SK-N-SH (cell line): ENCODE results near the gene SERF2. TPM values are rescaled to one million over a fixed set of nuclear protein-coding genes. Genes with fewer than 3 reads are reported as not detected.
A peak's percentile ranks its signal among the peaks of the same experiment; 100 is the strongest.

Source experiments
- CTCF ChIA-PET: fragments of 300-600, 350-600 bp; formaldehyde crosslinking; extraction: SDS; loops from one replicate; lab custom pipeline; 2021; lab: Yijun Ruan, JAX
- POLR2A ChIA-PET: fragments of 350-600 bp; sonication (Branson Sonifier 250); formaldehyde crosslinking; extraction: SDS; loops from one replicate; lab custom pipeline; 2020; ENCODE audit warnings: antibody characterized with exemption, inconsistent platforms; lab: Yijun Ruan, JAX
- DNase-seq: peaks from one replicate; pipeline ENCODE4 v3.0.0; 2012
- H2AFZ ChIP-seq: fragments of 200-600 bp; sonication (generic); 2 replicates; pipeline ENCODE4 v1.8.1; 2016; ENCODE audit warnings: antibody characterized with exemption, mild to moderate bottlenecking, low read depth
- H3F3A ChIP-seq: fragments of 200-600 bp; sonication (generic); replicated peaks from 2 replicates; pipeline ENCODE3; 2016; ENCODE audit warnings: antibody characterized with exemption, mild to moderate bottlenecking; ENCODE audit not compliant: insufficient read depth
- H3K27ac ChIP-seq, 2 experiments: fragments of 200-500 bp in 1 of 2; fragments of 200-600 bp in 1 of 2; sonication (Bioruptor generic) in 1 of 2; sonication (generic), shearing (Covaris generic) in 1 of 2; 2 replicates each; pipeline versions ENCODE4 v1.5.1 to v1.6.1; 2014 to 2016; ENCODE audit warnings: low read depth in 2 of 2, inconsistent platforms in 1 of 2, low read length in 1 of 2, mild to moderate bottlenecking in 1 of 2, mixed read lengths in 1 of 2
- H3K27me3 ChIP-seq: fragments of 200-600 bp; sonication (generic), shearing (Covaris generic); 2 replicates; pipeline ENCODE4 v1.6.1; 2016; ENCODE audit warnings: mixed run types; ENCODE audit not compliant: insufficient read depth
- H3K36me3 ChIP-seq, 2 experiments: fragments of 200-500 bp in 1 of 2; fragments of 200-600 bp in 1 of 2; sonication (Bioruptor generic) in 1 of 2; sonication (generic) in 1 of 2; replicated peaks in 1 of 2; 2 replicates each; pipeline versions ENCODE3 to v1.5.1; 2014 to 2016; ENCODE audit warnings: low read length in 1 of 2, mild to moderate bottlenecking in 1 of 2; ENCODE audit not compliant: insufficient read depth in 2 of 2, control insufficient read depth in 1 of 2
- H3K4me1 ChIP-seq, 2 experiments: fragments of 200-500 bp in 1 of 2; fragments of 200-600 bp in 1 of 2; sonication (Bioruptor generic) in 1 of 2; sonication (generic), shearing (Covaris generic) in 1 of 2; 2 replicates each; pipeline versions ENCODE4 v1.5.1 to v1.6.1; 2014 to 2016; ENCODE audit warnings: low read depth in 1 of 2, low read length in 1 of 2, mixed run types in 1 of 2; ENCODE audit not compliant: insufficient read depth in 2 of 2, control insufficient read depth in 1 of 2
- H3K4me2 ChIP-seq: fragments of 200-600 bp; sonication (generic), shearing (Covaris generic); 2 replicates; pipeline ENCODE4 v1.6.1; 2017; ENCODE audit warnings: mixed run types
- H3K4me3 ChIP-seq, 2 experiments: fragments of 200-500 bp in 1 of 2; fragments of 200-600 bp in 1 of 2; sonication (Bioruptor generic) in 1 of 2; sonication (generic), shearing (Covaris generic) in 1 of 2; 2 replicates each; pipeline versions ENCODE4 v1.5.1 to v1.8.1; 2014 to 2016; ENCODE audit warnings: low read depth in 2 of 2, inconsistent platforms in 1 of 2, low read length in 1 of 2, mild to moderate bottlenecking in 1 of 2, mixed read lengths in 1 of 2, moderate library complexity in 1 of 2
- H3K79me2 ChIP-seq: fragments of 200-600 bp; sonication (generic); 2 replicates; pipeline ENCODE4 v1.8.1; 2017; ENCODE audit warnings: mild to moderate bottlenecking; ENCODE audit not compliant: insufficient read depth
- H3K9ac ChIP-seq: fragments of 200-600 bp; sonication (generic); 2 replicates; pipeline ENCODE4 v1.6.1; 2017; ENCODE audit warnings: mixed run types
- H3K9me2 ChIP-seq: fragments of 200-600 bp; sonication (generic); 2 replicates; pipeline ENCODE4 v1.6.1; 2017; ENCODE audit warnings: mixed run types
- H3K9me3 ChIP-seq: fragments of 200-600 bp; sonication (generic); 2 replicates; pipeline ENCODE4 v1.6.1; 2017; ENCODE audit warnings: mixed run types, mild to moderate bottlenecking, moderate library complexity
- H4K20me1 ChIP-seq: fragments of 200-600 bp; sonication (generic); 2 replicates; pipeline ENCODE4 v1.6.1; 2017; ENCODE audit warnings: mild to moderate bottlenecking, mixed run types; ENCODE audit not compliant: insufficient read depth
- EP300 ChIP-seq, 2 experiments: IDR thresholded peaks; 2 replicates each; pipeline versions ENCODE4 v1.4.0 to v1.6.1; 2012; ENCODE audit warnings: borderline replicate concordance in 1 of 2, low read depth in 1 of 2, low read length in 1 of 2
- FOXJ3 ChIP-seq: sonication (generic); formaldehyde crosslinking; IDR thresholded peaks from 2 replicates; pipeline ENCODE4 v1.5.1; 2020; ENCODE audit warnings: mild to moderate bottlenecking, missing genetic modification reagents
- FOXM1 ChIP-seq: IDR thresholded peaks from 2 replicates; pipeline ENCODE4 v1.4.0; 2012; ENCODE audit warnings: low read depth, mild to moderate bottlenecking
- IRF3 ChIP-seq: fragments of 150-350 bp; IDR thresholded peaks from 2 replicates; pipeline ENCODE4 v1.6.1; 2016; ENCODE audit warnings: mild to moderate bottlenecking, low read depth, low read length
- MEF2A ChIP-seq: IDR thresholded peaks from 2 replicates; pipeline ENCODE4 v1.4.0; 2012; ENCODE audit warnings: low read depth, borderline replicate concordance
- MXI1 ChIP-seq: IDR thresholded peaks from 2 replicates; pipeline ENCODE4 v1.6.1; 2012; ENCODE audit warnings: mild to moderate bottlenecking, low read depth, low read length, improper control_type of control experiment
- NRF1 ChIP-seq: IDR thresholded peaks from 2 replicates; pipeline ENCODE4 v1.6.1; 2012; ENCODE audit warnings: low read depth, mild to moderate bottlenecking, low read length
- RXRA ChIP-seq: IDR thresholded peaks from 2 replicates; pipeline ENCODE4 v1.4.0; 2012; ENCODE audit warnings: low read depth, mild to moderate bottlenecking, borderline replicate concordance
- SMC3 ChIP-seq: IDR thresholded peaks from 2 replicates; pipeline ENCODE4 v1.6.1; 2012; ENCODE audit warnings: low read depth, low read length, improper control_type of control experiment
- TCF12 ChIP-seq: IDR thresholded peaks from 2 replicates; pipeline ENCODE4 v1.4.0; 2012
- TEAD4 ChIP-seq: IDR thresholded peaks from 2 replicates; pipeline ENCODE4 v1.4.0; 2012; ENCODE audit warnings: mild to moderate bottlenecking, borderline replicate concordance; ENCODE audit not compliant: insufficient read depth
- YY1 ChIP-seq: IDR thresholded peaks from 2 replicates; pipeline ENCODE4 v1.4.0; 2012; ENCODE audit warnings: low read depth, mild to moderate bottlenecking
- ZBTB33 ChIP-seq: IDR thresholded peaks from 2 replicates; pipeline ENCODE4 v1.4.0; 2012; ENCODE audit warnings: low read depth, borderline replicate concordance
- WGBS: methylation state at CpG from one replicate; pipeline ENCODE4 v1.1.6; 2017; ENCODE audit warnings: low lambda C conversion rate; 5-methylcytosine and 5-hydroxymethylcytosine counted together
- polyA plus RNA-seq, 3 experiments: library from polyadenylated mRNA; depleted of rRNA; stranded (reverse); fragments of >200 nt; gene quantifications; 2 replicates each; pipeline ENCODE4 v1.2.3, GENCODE V29; 2012
- TF ChIP-seq, protein P1 (sequence below): IDR thresholded peaks from 2 replicates; pipeline ENCODE4 v1.4.0; 2012; ENCODE audit warnings: low read depth
- TF ChIP-seq, protein P2 (sequence below): fragments of 200-600 bp; sonication (generic); IDR thresholded peaks from 2 replicates; pipeline ENCODE4 v1.6.1; 2017; ENCODE audit warnings: antibody characterized with exemption, mild to moderate bottlenecking, moderate library complexity

The SERF2 gene
- polyA plus RNA-seq, 1 of the 3 experiments (the other 2 are of a cell fraction) = 1,369 TPM

DNA sequence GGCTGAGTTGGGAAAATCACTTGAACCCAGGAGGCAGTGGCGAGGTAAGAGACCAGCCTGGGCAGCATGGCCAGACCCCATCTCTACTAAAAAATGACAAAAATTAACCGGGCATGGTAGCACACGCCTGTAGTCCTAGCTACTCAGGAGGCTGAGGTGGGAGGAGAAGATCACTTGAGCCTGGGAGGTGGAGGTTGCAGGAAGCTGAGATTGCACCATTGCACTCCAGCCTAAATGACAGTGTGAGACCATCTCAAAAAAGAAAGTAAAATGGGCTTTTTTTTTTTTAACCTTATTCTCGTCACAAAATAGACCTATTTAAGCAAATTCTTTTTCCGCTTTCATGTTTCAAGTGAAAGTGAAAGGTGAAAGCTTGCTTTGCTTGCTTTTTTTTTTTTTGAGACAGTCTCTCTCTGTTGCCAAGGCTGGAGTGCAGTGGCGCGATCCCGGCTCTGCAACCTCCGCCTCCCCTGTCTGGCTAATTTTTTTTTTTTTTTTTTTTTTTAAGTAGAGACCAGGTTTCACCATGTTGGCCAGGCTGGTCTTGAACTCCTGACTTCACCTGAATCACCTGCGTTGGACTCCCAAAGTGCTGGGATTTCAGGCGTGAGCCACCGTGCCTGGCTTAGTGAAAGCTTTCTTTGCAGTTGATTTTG lies 42.3 kb upstream of the SERF2 start:
- no peak for DNase-seq

GRCh38 chr15:43751885-43752284 lies 40.2 kb upstream of the SERF2 start:
- H3K27me3 ChIP-seq = no peaks in the 10 kb centered on the region
- H3K4me2 ChIP-seq = no peak overlapping the region
- no peak overlapping the region for H3K9ac ChIP-seq
- no peak for DNase-seq
- peaks cover 84% of the 10 kb centered on the region for H4K20me1 ChIP-seq
- POLR2A ChIA-PET = no interaction called here
- no peak overlapping the region for H3K27ac ChIP-seq
- H3F3A ChIP-seq = no peaks in the 10 kb centered on the region
- whole genome bisulfite sequencing = 93% methylated on average over 6 of the region's 6 CpGs
- CTCF ChIA-PET = interaction anchor here (2.3 kb wide), 1 partner anchor 18 kb away, joined by 8 read pairs; no protein-coding TSS in a partner anchor
- no peaks in the 10 kb centered on the region for H3K9me3 ChIP-seq
- H2AFZ ChIP-seq = no peak overlapping the region
- H3K4me1 ChIP-seq = peaks cover 0 to 8% of the 10 kb centered on the region in 2 experiments; a peak in 2 of 4 replicates
- peaks cover 100% of the 10 kb centered on the region for H3K79me2 ChIP-seq
- peaks cover 24 to 41% of the 10 kb centered on the region in 2 experiments for H3K36me3 ChIP-seq
- no peak overlapping the region for H3K4me3 ChIP-seq
- no peaks in the 10 kb centered on the region for H3K9me2 ChIP-seq
- TF ChIP-seq, protein P1, sequence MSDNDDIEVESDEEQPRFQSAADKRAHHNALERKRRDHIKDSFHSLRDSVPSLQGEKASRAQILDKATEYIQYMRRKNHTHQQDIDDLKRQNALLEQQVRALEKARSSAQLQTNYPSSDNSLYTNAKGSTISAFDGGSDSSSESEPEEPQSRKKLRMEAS = no peak
- TF ChIP-seq SMC3 (no peak), FOXM1 (no peak), EP300 (IDR thresholded peaks at IDR 0.05; ENCODE audit: borderline replicate concordance in 1 of 2, low read depth in 1 of 2, low read length in 1 of 2) (no peak), IRF3 (no peak), NRF1 (no peak), FOXJ3 (CRISPR knock-in tag) (no peak), YY1 (no peak), RXRA (no peak), MEF2A (no peak), TEAD4 (no peak), MXI1 (no peak)
- TF ChIP-seq, protein P2, sequence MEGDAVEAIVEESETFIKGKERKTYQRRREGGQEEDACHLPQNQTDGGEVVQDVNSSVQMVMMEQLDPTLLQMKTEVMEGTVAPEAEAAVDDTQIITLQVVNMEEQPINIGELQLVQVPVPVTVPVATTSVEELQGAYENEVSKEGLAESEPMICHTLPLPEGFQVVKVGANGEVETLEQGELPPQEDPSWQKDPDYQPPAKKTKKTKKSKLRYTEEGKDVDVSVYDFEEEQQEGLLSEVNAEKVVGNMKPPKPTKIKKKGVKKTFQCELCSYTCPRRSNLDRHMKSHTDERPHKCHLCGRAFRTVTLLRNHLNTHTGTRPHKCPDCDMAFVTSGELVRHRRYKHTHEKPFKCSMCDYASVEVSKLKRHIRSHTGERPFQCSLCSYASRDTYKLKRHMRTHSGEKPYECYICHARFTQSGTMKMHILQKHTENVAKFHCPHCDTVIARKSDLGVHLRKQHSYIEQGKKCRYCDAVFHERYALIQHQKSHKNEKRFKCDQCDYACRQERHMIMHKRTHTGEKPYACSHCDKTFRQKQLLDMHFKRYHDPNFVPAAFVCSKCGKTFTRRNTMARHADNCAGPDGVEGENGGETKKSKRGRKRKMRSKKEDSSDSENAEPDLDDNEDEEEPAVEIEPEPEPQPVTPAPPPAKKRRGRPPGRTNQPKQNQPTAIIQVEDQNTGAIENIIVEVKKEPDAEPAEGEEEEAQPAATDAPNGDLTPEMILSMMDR = no peak

More for the DNA sequence above, 42.3 kb upstream of the SERF2 start:
- H4K20me1 ChIP-seq = peaks cover 74% of the 10 kb centered on the region
- H3K27ac ChIP-seq = no peak overlapping the region
- H3K9ac ChIP-seq = no peak overlapping the region
- H3K36me3 ChIP-seq = peaks cover 14 to 34% of the 10 kb centered on the region in 2 experiments
- H2AFZ ChIP-seq = no peak overlapping the region
- ChIA-PET POLR2A (no interaction called here), CTCF (interaction anchor here (1.0 to 1.6 kb wide), 2 partner anchors 10 to 20 kb away, joined by 3 to 5 read pairs; no protein-coding TSS in a partner anchor)
- 87% methylated on average over 12 of the region's 12 CpGs for WGBS
- H3K9me3 ChIP-seq = no peaks in the 10 kb centered on the region
- H3K4me2 ChIP-seq = peak overlapping the region; percentile 90; the same call in 1 of the 2 replicates
- peaks cover 86% of the 10 kb centered on the region for H3K79me2 ChIP-seq
- TF ChIP-seq, protein P2 = no peak
- TF ChIP-seq TCF12 = no peak
- no peak for TF ChIP-seq ZBTB33
- H3K4me3 ChIP-seq = no peak overlapping the region
- no peaks in the 10 kb centered on the region for H3F3A ChIP-seq
- H3K4me1 ChIP-seq = peaks cover 0 to 8% of the 10 kb centered on the region in 2 experiments; a peak in 2 of 4 replicates
- no peaks in the 10 kb centered on the region for H3K9me2 ChIP-seq
- H3K27me3 ChIP-seq = no peaks in the 10 kb centered on the region
